ENCODE measurements around the gene NCAM1. TPM values are rescaled to one million over a fixed set of nuclear protein-coding genes. Genes with fewer than 3 reads are reported as not detected.

Gene NCAM1
- total and polyA plus RNA-seq, 4 experiments from 2014 or later, result 0.39 TPM; not detected in 3

- intact Hi-C loops (cut with micrococcal nuclease), result no loop called here
These were observed 211.9 kb downstream of the NCAM1 start for GRCh38 chr11:113173126-113173525.

GRCh38 chr11:113174882-113175281 lies 213.7 kb downstream of the NCAM1 start:
- Mint-ChIP-seq H3K27me3 (peaks cover 2 to 19% of the 10 kb centered on the region in 2 donors), H3K36me3 (no peaks in the 10 kb centered on the region), H3K9me3 (no peaks in the 10 kb centered on the region), H3K4me3 (no peak overlapping the region), H3K4me1 (no peaks in the 10 kb centered on the region), H3K27ac (no peak overlapping the region)
- intact Hi-C loops (cut with micrococcal nuclease), result no loop called here
- no peaks in the 10 kb centered on the region for H3K27me3 ChIP-seq (ENCODE audit: insufficient read depth, low read length)
- H3K9me3 ChIP-seq (ENCODE audit: control insufficient read depth in 1 of 2, low read length in 2 of 2), result no peaks in the 10 kb centered on the region
- no peaks in the 10 kb centered on the region for H3K36me3 ChIP-seq (ENCODE audit: insufficient read depth, low read length)
- no peak overlapping the region for H3K27ac ChIP-seq (ENCODE audit: low read depth, low read length)
- POLR2A ChIA-PET (ENCODE audit: partially characterized antibody), result no interaction called here
- CTCF ChIA-PET (ENCODE audit: partially characterized antibody), result no interaction called here
- no peak for DNase-seq
- no peaks in the 10 kb centered on the region for H3K4me1 ChIP-seq (ENCODE audit: insufficient read depth, low read length)
- H3K4me3 ChIP-seq (ENCODE audit: low read length in 2 of 2), result no peak overlapping the region

More at GRCh38 chr11:113173126-113173525, 211.9 kb downstream of the NCAM1 start:
- ChIA-PET CTCF (ENCODE audit: partially characterized antibody) (no interaction called here), POLR2A (ENCODE audit: partially characterized antibody) (no interaction called here)
- no peak for DNase-seq
- no peak overlapping the region for H3K27ac ChIP-seq (ENCODE audit: low read depth, low read length)
- Mint-ChIP-seq H3K4me1 (no peaks in the 10 kb centered on the region), H3K27me3 (peaks cover 0 to 16% of the 10 kb centered on the region in 2 donors), H3K27ac (no peak overlapping the region), H3K36me3 (no peaks in the 10 kb centered on the region), H3K9me3 (no peaks in the 10 kb centered on the region), H3K4me3 (no peak overlapping the region)
- no peaks in the 10 kb centered on the region for H3K36me3 ChIP-seq (ENCODE audit: insufficient read depth, low read length)
- H3K9me3 ChIP-seq (ENCODE audit: control insufficient read depth in 1 of 2, low read length in 2 of 2), result no peaks in the 10 kb centered on the region
- no peaks in the 10 kb centered on the region for H3K27me3 ChIP-seq (ENCODE audit: insufficient read depth, low read length)
- no peaks in the 10 kb centered on the region for H3K4me1 ChIP-seq (ENCODE audit: insufficient read depth, low read length)
- no peak overlapping the region for H3K4me3 ChIP-seq (ENCODE audit: low read length in 2 of 2)

DNA sequence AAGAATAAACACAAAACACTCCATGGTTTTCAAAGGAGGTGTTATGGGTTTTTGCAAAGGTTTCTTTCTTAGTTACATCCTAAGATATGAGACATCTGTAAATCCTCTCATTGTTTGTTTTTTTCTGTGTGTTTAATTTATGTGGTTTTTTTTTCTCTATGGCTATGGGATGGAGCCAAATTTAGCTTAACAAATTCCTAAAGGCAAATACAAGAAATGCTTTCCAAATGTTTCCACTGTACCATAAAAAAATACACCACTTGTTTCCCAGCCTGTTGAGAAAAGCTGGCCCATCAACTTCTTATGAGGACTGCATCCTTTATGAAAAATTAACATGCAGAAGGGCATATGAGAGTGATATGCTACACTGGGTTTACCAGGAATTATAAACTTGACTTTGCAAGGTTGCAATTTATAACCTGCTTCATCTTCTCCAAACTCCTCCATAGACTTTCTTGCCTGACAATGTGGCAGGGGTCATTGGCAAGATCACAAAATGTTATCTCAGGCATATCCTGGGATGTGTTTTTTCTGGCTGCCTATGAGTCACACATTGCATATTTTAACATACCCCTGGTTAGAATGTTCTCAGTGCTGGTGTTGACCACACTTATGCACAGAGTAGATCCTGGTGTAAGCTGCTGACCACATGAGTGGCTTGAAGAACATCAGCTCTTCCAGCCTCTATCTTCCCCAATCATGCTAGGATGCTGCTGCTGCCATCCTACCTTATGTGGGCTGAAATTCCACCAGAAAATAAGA lies 215.6 kb downstream of the NCAM1 start:
- POLR2A ChIA-PET (ENCODE audit: partially characterized antibody), result no interaction called here
- peaks cover 2 to 20% of the 10 kb centered on the region in 2 donors for H3K27me3 Mint-ChIP-seq

DNA sequence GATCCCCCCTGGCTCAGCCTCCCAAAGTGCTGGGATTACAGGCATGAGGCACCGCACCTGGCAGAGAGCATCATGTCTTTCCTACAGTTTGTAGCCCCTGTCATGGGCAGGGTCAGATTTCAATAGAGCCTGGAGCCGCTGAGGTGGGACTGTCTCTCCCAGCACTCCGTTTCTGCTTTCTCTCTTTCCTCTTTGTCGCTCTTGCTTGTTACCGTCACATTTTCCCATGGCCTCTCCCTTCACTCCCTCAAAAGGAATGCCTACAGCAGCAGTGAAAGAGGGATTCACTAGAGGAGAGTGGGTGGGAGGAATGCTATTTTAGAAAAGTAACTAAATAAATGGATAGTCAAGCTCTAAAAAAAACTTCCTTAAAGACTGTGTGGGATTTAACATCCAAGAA lies 216.5 kb downstream of the NCAM1 start:
- Histone ChIP-seq H3K36me3 (ENCODE audit: insufficient read depth, low read length) (no peaks in the 10 kb centered on the region), H3K4me3 (ENCODE audit: low read length in 2 of 2) (no peak overlapping the region), H3K27me3 (ENCODE audit: insufficient read depth, low read length) (no peaks in the 10 kb centered on the region), H3K9me3 (ENCODE audit: control insufficient read depth in 1 of 2, low read length in 2 of 2) (no peaks in the 10 kb centered on the region), H3K27ac (ENCODE audit: low read depth, low read length) (no peak overlapping the region), H3K4me1 (ENCODE audit: insufficient read depth, low read length) (no peaks in the 10 kb centered on the region)
- Mint-ChIP-seq H3K4me1 (no peaks in the 10 kb centered on the region), H3K27me3 (peaks cover 2 to 22% of the 10 kb centered on the region in 2 donors), H3K36me3 (no peaks in the 10 kb centered on the region), H3K9me3 (peaks cover 0 to 3% (median 0%) of the 10 kb centered on the region in 8 donors), H3K27ac (no peak overlapping the region), H3K4me3 (no peak overlapping the region)
- no peak for DNase-seq
- intact Hi-C loops (cut with micrococcal nuclease), result no loop called here
- ChIA-PET POLR2A (ENCODE audit: partially characterized antibody) (no interaction called here), CTCF (ENCODE audit: partially characterized antibody) (no interaction called here)

More for the DNA sequence above, 215.6 kb downstream of the NCAM1 start:
- H3K9me3 ChIP-seq (ENCODE audit: control insufficient read depth in 1 of 2, low read length in 2 of 2), result no peaks in the 10 kb centered on the region
- no peak overlapping the region for H3K27ac Mint-ChIP-seq
- no peaks in the 10 kb centered on the region for H3K36me3 Mint-ChIP-seq
- DNase-seq, result no peak
- no peaks in the 10 kb centered on the region for H3K4me1 ChIP-seq (ENCODE audit: insufficient read depth, low read length)
- H3K4me3 Mint-ChIP-seq, result no peak overlapping the region
- no peaks in the 10 kb centered on the region for H3K27me3 ChIP-seq (ENCODE audit: insufficient read depth, low read length)
- peaks cover 0 to 2% (median 0%) of the 10 kb centered on the region in 8 donors for H3K9me3 Mint-ChIP-seq
- CTCF ChIA-PET (ENCODE audit: partially characterized antibody), result no interaction called here
- no peaks in the 10 kb centered on the region for H3K36me3 ChIP-seq (ENCODE audit: insufficient read depth, low read length)
- no peaks in the 10 kb centered on the region for H3K4me1 Mint-ChIP-seq
- intact Hi-C loops (cut with micrococcal nuclease), result no loop called here
- no peak overlapping the region for H3K27ac ChIP-seq (ENCODE audit: low read depth, low read length)
- no peak overlapping the region for H3K4me3 ChIP-seq (ENCODE audit: low read length in 2 of 2)

- peaks cover 3 to 22% of the 10 kb centered on the region in 2 donors for H3K27me3 Mint-ChIP-seq
- Histone ChIP-seq H3K4me1 (ENCODE audit: insufficient read depth, low read length) (no peaks in the 10 kb centered on the region), H3K9me3 (ENCODE audit: control insufficient read depth in 1 of 2, low read length in 2 of 2) (no peaks in the 10 kb centered on the region), H3K27ac (ENCODE audit: low read depth, low read length) (no peak overlapping the region), H3K27me3 (ENCODE audit: insufficient read depth, low read length) (no peaks in the 10 kb centered on the region), H3K4me3 (ENCODE audit: low read length in 2 of 2) (no peak overlapping the region), H3K36me3 (ENCODE audit: insufficient read depth, low read length) (no peaks in the 10 kb centered on the region)
- H3K4me3 Mint-ChIP-seq, result no peak overlapping the region
- H3K36me3 Mint-ChIP-seq, result no peaks in the 10 kb centered on the region
- CTCF ChIA-PET (ENCODE audit: partially characterized antibody), result no interaction called here
- POLR2A ChIA-PET (ENCODE audit: partially characterized antibody), result no interaction called here
- no peak overlapping the region for H3K27ac Mint-ChIP-seq
- intact Hi-C loops (cut with micrococcal nuclease), result no loop called here
- H3K9me3 Mint-ChIP-seq, result peaks cover 0 to 3% (median 0%) of the 10 kb centered on the region in 8 donors
- DNase-seq, result no peak
- H3K4me1 Mint-ChIP-seq, result no peaks in the 10 kb centered on the region
These were observed 217.3 kb downstream of the NCAM1 start for GRCh38 chr11:113178381-113179070.

DNA sequence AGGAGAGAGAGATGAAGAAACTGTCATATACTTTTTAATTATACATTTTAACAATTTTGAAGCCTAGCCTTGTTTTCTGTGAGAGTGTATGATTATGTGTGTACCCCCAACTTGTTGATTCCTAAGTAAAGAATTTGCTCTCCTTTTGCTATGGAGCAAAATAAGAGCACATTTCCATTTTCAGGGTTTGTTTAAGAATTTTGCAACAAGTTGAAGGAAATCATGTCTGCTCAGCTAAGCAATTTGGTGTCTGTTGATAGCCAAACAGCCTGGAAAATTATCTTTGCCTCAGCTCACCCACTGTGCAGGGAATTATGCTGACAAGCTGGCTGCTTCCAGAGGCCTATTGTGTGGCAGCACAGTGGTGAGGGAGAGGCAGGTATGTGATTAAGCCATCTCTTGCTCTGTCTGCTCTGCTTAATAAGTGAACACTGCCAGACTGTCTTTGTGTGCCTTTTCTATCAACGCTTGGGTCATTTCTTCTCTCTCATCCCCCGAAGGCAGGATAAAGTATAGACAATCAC lies 218.0 kb downstream of the NCAM1 start:
- ChIA-PET POLR2A (ENCODE audit: partially characterized antibody) (no interaction called here), CTCF (ENCODE audit: partially characterized antibody) (no interaction called here)
- H3K27me3 Mint-ChIP-seq, result peaks cover 3 to 22% of the 10 kb centered on the region in 2 donors
- H3K4me1 Mint-ChIP-seq, result no peaks in the 10 kb centered on the region
- no peaks in the 10 kb centered on the region for H3K27me3 ChIP-seq (ENCODE audit: insufficient read depth, low read length)
- H3K4me3 ChIP-seq (ENCODE audit: low read length in 2 of 2), result no peak overlapping the region
- H3K9me3 Mint-ChIP-seq, result peaks cover 0 to 3% (median 0%) of the 10 kb centered on the region in 8 donors
- H3K36me3 Mint-ChIP-seq, result no peaks in the 10 kb centered on the region
- H3K27ac ChIP-seq (ENCODE audit: low read depth, low read length), result no peak overlapping the region
- H3K4me3 Mint-ChIP-seq, result no peak overlapping the region
- intact Hi-C loops (cut with micrococcal nuclease), result no loop called here
- no peaks in the 10 kb centered on the region for H3K9me3 ChIP-seq (ENCODE audit: control insufficient read depth in 1 of 2, low read length in 2 of 2)
- H3K27ac Mint-ChIP-seq, result no peak overlapping the region
- no peaks in the 10 kb centered on the region for H3K36me3 ChIP-seq (ENCODE audit: insufficient read depth, low read length)
- no peak for DNase-seq
- no peaks in the 10 kb centered on the region for H3K4me1 ChIP-seq (ENCODE audit: insufficient read depth, low read length)

GRCh38 chr11:113181094-113181493 lies 219.9 kb downstream of the NCAM1 start:
- ChIA-PET POLR2A (ENCODE audit: partially characterized antibody) (no interaction called here), CTCF (ENCODE audit: partially characterized antibody) (no interaction called here)
- H3K36me3 Mint-ChIP-seq, result no peaks in the 10 kb centered on the region
- Histone ChIP-seq H3K9me3 (ENCODE audit: control insufficient read depth in 1 of 2, low read length in 2 of 2) (no peaks in the 10 kb centered on the region), H3K4me3 (ENCODE audit: low read length in 2 of 2) (no peak overlapping the region), H3K27me3 (ENCODE audit: insufficient read depth, low read length) (no peaks in the 10 kb centered on the region), H3K4me1 (ENCODE audit: insufficient read depth, low read length) (no peaks in the 10 kb centered on the region), H3K27ac (ENCODE audit: low read depth, low read length) (no peak overlapping the region), H3K36me3 (ENCODE audit: insufficient read depth, low read length) (no peaks in the 10 kb centered on the region)
- H3K4me3 Mint-ChIP-seq, result no peak overlapping the region
- intact Hi-C loops (cut with micrococcal nuclease), result no loop called here
- H3K27me3 Mint-ChIP-seq, result peaks cover 5 to 20% of the 10 kb centered on the region in 2 donors
- no peak for DNase-seq
- no peak overlapping the region for H3K27ac Mint-ChIP-seq
- no peaks in the 10 kb centered on the region for H3K4me1 Mint-ChIP-seq
- peaks cover 0 to 3% (median 0%) of the 10 kb centered on the region in 8 donors for H3K9me3 Mint-ChIP-seq

Measured in CD4-positive, alpha-beta memory T cell (primary cell).